Measurements from ENCODE around the gene ALG10. TPM values are rescaled to one million over a fixed set of nuclear protein-coding genes. Genes with fewer than 3 reads are reported as not detected.

ALG10 gene
- total and polyA plus RNA-seq, 2 donors (not counting 1 experiment from before 2014, with no cell fraction given), result 4.3 to 5.8 TPM

DNA sequence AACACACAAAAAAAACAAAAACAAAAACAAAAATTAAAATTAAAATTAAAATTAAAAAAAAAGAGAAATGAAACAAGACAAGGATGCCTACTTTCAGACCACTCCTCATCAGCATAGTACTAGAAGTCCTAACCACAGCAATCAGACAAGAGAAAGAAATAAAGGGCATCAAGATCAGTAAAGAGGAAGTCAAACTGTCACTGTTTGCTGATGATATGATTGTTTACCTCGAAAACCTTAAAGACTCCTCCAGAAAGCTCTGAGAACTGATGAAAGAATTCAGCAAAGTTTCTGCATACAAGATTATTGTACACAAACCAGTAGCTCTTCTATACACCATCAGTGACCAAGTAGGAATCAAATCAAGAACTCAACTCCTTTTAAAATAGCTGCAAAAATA, 29.2 kb downstream of the ALG10 start:
- no peak overlapping the region for H3K27ac ChIP-seq (ENCODE audit: insufficient read depth, low read length)
- H3K79me2 ChIP-seq (ENCODE audit: control insufficient read depth, insufficient read depth, low read length), result no peaks in the 10 kb centered on the region
- H2AFZ ChIP-seq (ENCODE audit: low read length), result no peak overlapping the region
- no peak overlapping the region for H3K4me3 ChIP-seq (replicated peaks in 1 of 4; ENCODE audit: control extremely low read depth in 1 of 4, insufficient read depth in 1 of 4, low read depth in 3 of 4, low read length in 4 of 4)
- H3K9me3 ChIP-seq (ENCODE audit: control insufficient read depth, insufficient read depth, low read depth, low read length), result no peaks in the 10 kb centered on the region
- no peak overlapping the region for H3K4me2 ChIP-seq (ENCODE audit: extremely low read depth, insufficient read depth, low read length)
- H3K9ac ChIP-seq (ENCODE audit: insufficient read depth, low read length), result no peak overlapping the region
- no peaks in the 10 kb centered on the region for H3K27me3 ChIP-seq (ENCODE audit: control insufficient read depth, insufficient read depth, low read length)
- DNase-seq (ENCODE audit: low read depth in 2 of 2), result no peak
- H4K20me1 ChIP-seq (ENCODE audit: control insufficient read depth, extremely low read depth, insufficient read depth, low read length), result no peaks in the 10 kb centered on the region
- TF ChIP-seq, protein P1, sequence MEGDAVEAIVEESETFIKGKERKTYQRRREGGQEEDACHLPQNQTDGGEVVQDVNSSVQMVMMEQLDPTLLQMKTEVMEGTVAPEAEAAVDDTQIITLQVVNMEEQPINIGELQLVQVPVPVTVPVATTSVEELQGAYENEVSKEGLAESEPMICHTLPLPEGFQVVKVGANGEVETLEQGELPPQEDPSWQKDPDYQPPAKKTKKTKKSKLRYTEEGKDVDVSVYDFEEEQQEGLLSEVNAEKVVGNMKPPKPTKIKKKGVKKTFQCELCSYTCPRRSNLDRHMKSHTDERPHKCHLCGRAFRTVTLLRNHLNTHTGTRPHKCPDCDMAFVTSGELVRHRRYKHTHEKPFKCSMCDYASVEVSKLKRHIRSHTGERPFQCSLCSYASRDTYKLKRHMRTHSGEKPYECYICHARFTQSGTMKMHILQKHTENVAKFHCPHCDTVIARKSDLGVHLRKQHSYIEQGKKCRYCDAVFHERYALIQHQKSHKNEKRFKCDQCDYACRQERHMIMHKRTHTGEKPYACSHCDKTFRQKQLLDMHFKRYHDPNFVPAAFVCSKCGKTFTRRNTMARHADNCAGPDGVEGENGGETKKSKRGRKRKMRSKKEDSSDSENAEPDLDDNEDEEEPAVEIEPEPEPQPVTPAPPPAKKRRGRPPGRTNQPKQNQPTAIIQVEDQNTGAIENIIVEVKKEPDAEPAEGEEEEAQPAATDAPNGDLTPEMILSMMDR (conservative IDR thresholded peaks at IDR 0.05 in 1 of 2, IDR thresholded peaks at IDR 0.05 in 1 of 2; ENCODE audit: low read depth in 1 of 2, low read length in 2 of 2), result no peak
- TF ChIP-seq EZH2 (IDR thresholded peaks at IDR 0.05; ENCODE audit: low read length, missing control alignments), result no peak
- no peaks in the 10 kb centered on the region for H3K4me1 ChIP-seq (ENCODE audit: control insufficient read depth, extremely low read depth, insufficient read depth, low read length)
- H3K36me3 ChIP-seq (ENCODE audit: control insufficient read depth, insufficient read depth, low read length), result no peaks in the 10 kb centered on the region

DNA sequence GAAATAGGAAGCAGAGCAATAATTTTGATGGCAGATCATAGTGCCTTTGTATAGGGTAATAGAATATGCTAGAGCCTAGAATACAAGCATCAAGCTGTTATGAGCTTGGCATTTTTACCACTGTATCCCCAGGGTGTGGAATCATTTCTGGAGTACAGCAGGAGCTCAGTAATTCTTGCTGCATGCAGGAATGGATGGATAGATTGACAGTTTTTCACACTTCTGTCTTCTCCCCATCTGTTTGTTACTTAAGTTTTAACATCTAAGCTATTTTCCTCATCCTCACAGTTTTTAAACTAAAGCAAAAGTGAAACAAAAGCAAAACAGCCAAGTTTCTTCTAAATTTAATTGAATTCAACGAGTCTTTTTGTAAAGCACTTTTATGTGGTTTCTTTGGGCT, 32.6 kb downstream of the ALG10 start:
- no peaks in the 10 kb centered on the region for H3K79me2 ChIP-seq (ENCODE audit: control insufficient read depth, insufficient read depth, low read length)
- H3K27me3 ChIP-seq (ENCODE audit: control insufficient read depth, insufficient read depth, low read length), result no peaks in the 10 kb centered on the region
- H3K4me3 ChIP-seq (replicated peaks in 1 of 4; ENCODE audit: control extremely low read depth in 1 of 4, insufficient read depth in 1 of 4, low read depth in 3 of 4, low read length in 4 of 4), result no peak overlapping the region
- no peaks in the 10 kb centered on the region for H3K4me1 ChIP-seq (ENCODE audit: control insufficient read depth, extremely low read depth, insufficient read depth, low read length)
- H3K9ac ChIP-seq (ENCODE audit: insufficient read depth, low read length), result no peak overlapping the region
- no peaks in the 10 kb centered on the region for H3K9me3 ChIP-seq (ENCODE audit: control insufficient read depth, insufficient read depth, low read depth, low read length)
- TF ChIP-seq, protein P1 (conservative IDR thresholded peaks at IDR 0.05 in 1 of 2, IDR thresholded peaks at IDR 0.05 in 1 of 2; ENCODE audit: low read depth in 1 of 2, low read length in 2 of 2), result no peak
- no peak for TF ChIP-seq EZH2 (IDR thresholded peaks at IDR 0.05; ENCODE audit: low read length, missing control alignments)
- H3K4me2 ChIP-seq (ENCODE audit: extremely low read depth, insufficient read depth, low read length), result no peak overlapping the region
- H3K36me3 ChIP-seq (ENCODE audit: control insufficient read depth, insufficient read depth, low read length), result no peaks in the 10 kb centered on the region
- no peak for DNase-seq (ENCODE audit: low read depth in 2 of 2)
- no peak overlapping the region for H2AFZ ChIP-seq (ENCODE audit: low read length)
- H4K20me1 ChIP-seq (ENCODE audit: control insufficient read depth, extremely low read depth, insufficient read depth, low read length), result no peaks in the 10 kb centered on the region
- no peak overlapping the region for H3K27ac ChIP-seq (ENCODE audit: insufficient read depth, low read length)

Measured in fibroblast of lung (primary cell).